OCI-LY1 (cell line): ENCODE data around the gene OVOL2.

Experiments used
- H2AFZ ChIP-seq: fragments of 200-600 bp; sonication (generic), shearing (Covaris generic); 2 replicates; pipeline ENCODE4 v1.6.0; 2014; ENCODE audit warnings: antibody characterized with exemption, mild to moderate bottlenecking, low read length
- H3F3A ChIP-seq: fragments of 200-600 bp; sonication (generic), shearing (Covaris generic); 2 replicates; pipeline ENCODE4 v1.6.0; 2014; ENCODE audit warnings: mild to moderate bottlenecking, antibody characterized with exemption, low read length, moderate library complexity; ENCODE audit not compliant: insufficient read depth
- H3K27ac ChIP-seq: fragments of 200-600 bp; sonication (generic); 2 replicates; pipeline ENCODE4 v1.5.1; 2014; ENCODE audit warnings: low read length, mixed run types, mild to moderate bottlenecking, low read depth; ENCODE audit not compliant: poor library complexity, severe bottlenecking
- H3K27me3 ChIP-seq: fragments of 200-600 bp; sonication (generic); 2 replicates; pipeline ENCODE4 v1.6.0; 2014; ENCODE audit warnings: antibody characterized with exemption, mild to moderate bottlenecking, low read length, moderate library complexity; ENCODE audit not compliant: insufficient read depth
- H3K36me3 ChIP-seq: fragments of 200-600 bp; sonication (generic); 2 replicates; pipeline ENCODE4 v1.6.1; 2014; ENCODE audit warnings: mild to moderate bottlenecking, antibody characterized with exemption, low read length, moderate library complexity, mixed read lengths; ENCODE audit not compliant: insufficient read depth
- H3K4me1 ChIP-seq: fragments of 200-600 bp; sonication (generic); 2 replicates; pipeline ENCODE4 v1.5.1; 2014; ENCODE audit warnings: mild to moderate bottlenecking, low read length, moderate library complexity; ENCODE audit not compliant: insufficient read depth, severe bottlenecking
- H3K4me2 ChIP-seq: fragments of 200-600 bp; sonication (generic), shearing (Covaris generic); 2 replicates; pipeline ENCODE4 v1.6.1; 2014; ENCODE audit warnings: low read length
- H3K4me3 ChIP-seq: fragments of 200-600 bp; sonication (generic); 2 replicates; pipeline ENCODE4 v1.5.1; 2014; ENCODE audit warnings: low read length, low read depth, mild to moderate bottlenecking, mixed read lengths; ENCODE audit not compliant: poor library complexity, severe bottlenecking
- H3K79me2 ChIP-seq: fragments of 200-600 bp; shearing (Covaris generic); 2 replicates; pipeline ENCODE4 v1.6.1; 2016; ENCODE audit warnings: mixed run types, low read length, mixed read lengths; ENCODE audit not compliant: insufficient read depth
- H3K9ac ChIP-seq: fragments of 200-600 bp; sonication (generic), shearing (Covaris generic); 2 replicates; pipeline ENCODE4 v1.6.1; 2014; ENCODE audit warnings: mild to moderate bottlenecking, low read length, mixed read lengths
- H3K9me2 ChIP-seq: fragments of 200-600 bp; sonication (generic), shearing (Covaris generic); 2 replicates; pipeline ENCODE4 v1.6.1; 2014; ENCODE audit warnings: low read depth, mild to moderate bottlenecking, low read length, mixed read lengths
- H3K9me3 ChIP-seq: fragments of 200-600 bp; shearing (Covaris generic); 2 replicates; pipeline ENCODE4 v1.6.1; 2014; ENCODE audit warnings: low read length, mixed read lengths
- H4K20me1 ChIP-seq: fragments of 200-600 bp; sonication (generic), shearing (Covaris generic); 2 replicates; pipeline ENCODE4 v1.6.0; 2016; ENCODE audit warnings: mild to moderate bottlenecking, low read length; ENCODE audit not compliant: insufficient read depth
- CTCF ChIP-seq: fragments of 200-600 bp; sonication (generic), shearing (Covaris generic); IDR thresholded peaks from 2 replicates; pipeline ENCODE4 v1.5.1; 2017; ENCODE audit warnings: mild to moderate bottlenecking, antibody characterized with exemption, low read length, moderate library complexity, mixed read lengths
- EZH2 ChIP-seq: fragments of 200-600 bp; sonication (generic), shearing (Covaris generic); IDR thresholded peaks from 2 replicates; pipeline ENCODE4 v1.8.0; 2017; ENCODE audit warnings: borderline replicate concordance, mixed run types, mild to moderate bottlenecking, antibody characterized with exemption, low read length, moderate library complexity, mixed read lengths

The OVOL2 gene

GRCh38 chr20:18042229-18042628, 15.5 kb downstream of the OVOL2 start:
- Histone ChIP-seq H3K9me3 (no peaks in the 10 kb centered on the region), H3K9ac (no peak overlapping the region), H3K4me3 (no peak overlapping the region), H2AFZ (no peak overlapping the region), H3K4me2 (no peak overlapping the region), H3K36me3 (no peaks in the 10 kb centered on the region; the same call in 1 of the 2 replicates), H3K9me2 (no peaks in the 10 kb centered on the region), H3K27ac (no peak overlapping the region), H4K20me1 (no peaks in the 10 kb centered on the region), H3K79me2 (no peaks in the 10 kb centered on the region), H3K27me3 (0 out of 2 replicates have a peak, but pooled peaks cover 5% of the 10 kb centered on the region), H3K4me1 (no peaks in the 10 kb centered on the region), H3F3A (no peaks in the 10 kb centered on the region)
- TF ChIP-seq EZH2 = no peak
- TF ChIP-seq CTCF = no peak

- H3K27me3 ChIP-seq = 0 out of 2 replicates have a peak, but pooled peaks cover 5% of the 10 kb centered on the region
- H3K9me3 ChIP-seq = no peaks in the 10 kb centered on the region
- no peaks in the 10 kb centered on the region for H3K79me2 ChIP-seq
- H3K36me3 ChIP-seq = no peaks in the 10 kb centered on the region; the same call in 1 of the 2 replicates
- no peak overlapping the region for H3K4me2 ChIP-seq
- H3K4me1 ChIP-seq = no peaks in the 10 kb centered on the region
- H3K9ac ChIP-seq = no peak overlapping the region
- no peak overlapping the region for H3K4me3 ChIP-seq
- no peak overlapping the region for H3K27ac ChIP-seq
- H4K20me1 ChIP-seq = no peaks in the 10 kb centered on the region
- no peak for TF ChIP-seq CTCF
- no peak for TF ChIP-seq EZH2
- H2AFZ ChIP-seq = no peak overlapping the region
- no peaks in the 10 kb centered on the region for H3F3A ChIP-seq
- no peaks in the 10 kb centered on the region for H3K9me2 ChIP-seq
These were observed 16.3 kb downstream of the OVOL2 start for GRCh38 chr20:18041462-18041861.

- TF ChIP-seq CTCF = no peak
- TF ChIP-seq EZH2 = no peak
- no peak overlapping the region for H3K27ac ChIP-seq
- no peaks in the 10 kb centered on the region for H3K79me2 ChIP-seq
- no peaks in the 10 kb centered on the region for H3F3A ChIP-seq
- H3K4me3 ChIP-seq = no peak overlapping the region
- no peaks in the 10 kb centered on the region for H3K9me2 ChIP-seq
- no peaks in the 10 kb centered on the region for H4K20me1 ChIP-seq
- no peak overlapping the region for H2AFZ ChIP-seq
- no peak overlapping the region for H3K9ac ChIP-seq
- H3K4me1 ChIP-seq = no peaks in the 10 kb centered on the region
- peaks cover 10% of the 10 kb centered on the region; the same call in 1 of the 2 replicates for H3K27me3 ChIP-seq
- H3K36me3 ChIP-seq = no peaks in the 10 kb centered on the region; the same call in 1 of the 2 replicates
- H3K4me2 ChIP-seq = no peak overlapping the region
- no peaks in the 10 kb centered on the region for H3K9me3 ChIP-seq
These were observed 18.7 kb downstream of the OVOL2 start for GRCh38 chr20:18039063-18039462.
